Loucy (cell line): ENCODE measurements around the gene SHC3.

ENCODE experiments used
- EZH2phosphoT487 ChIP-seq: fragments of 200-600 bp; IDR thresholded peaks from 2 replicates; pipeline ENCODE4 v1.6.1; 2018; ENCODE audit warnings: antibody characterized with exemption, mild to moderate bottlenecking, moderate library complexity, borderline replicate concordance
- TF ChIP-seq, protein P1 (sequence below): fragments of 200-600 bp; sonication (generic); conservative IDR thresholded peaks from 2 replicates; pipeline ENCODE4 v1.5.1; 2014; ENCODE audit warnings: mild to moderate bottlenecking, antibody characterized with exemption, low read length

DNA sequence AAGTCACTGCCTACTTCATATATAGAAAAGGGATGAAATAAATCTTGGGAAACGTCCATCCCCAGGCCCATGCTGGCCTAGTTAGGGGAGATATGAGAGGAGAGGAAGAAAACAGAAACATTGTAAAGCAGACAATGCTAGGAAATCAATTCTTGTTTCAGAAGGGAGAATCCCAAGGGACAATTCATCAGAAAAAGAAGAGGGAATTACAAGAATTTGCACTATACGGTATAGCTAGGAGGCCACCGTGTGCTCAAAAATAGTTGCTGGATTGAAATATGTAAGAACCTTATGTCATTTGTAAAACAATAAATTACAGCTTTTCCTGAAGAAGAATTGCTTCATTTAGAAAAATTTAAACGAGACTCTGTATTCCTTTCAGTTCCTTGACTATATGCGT, 8.3 kb upstream of the SHC3 start:
- TF ChIP-seq, protein P1, sequence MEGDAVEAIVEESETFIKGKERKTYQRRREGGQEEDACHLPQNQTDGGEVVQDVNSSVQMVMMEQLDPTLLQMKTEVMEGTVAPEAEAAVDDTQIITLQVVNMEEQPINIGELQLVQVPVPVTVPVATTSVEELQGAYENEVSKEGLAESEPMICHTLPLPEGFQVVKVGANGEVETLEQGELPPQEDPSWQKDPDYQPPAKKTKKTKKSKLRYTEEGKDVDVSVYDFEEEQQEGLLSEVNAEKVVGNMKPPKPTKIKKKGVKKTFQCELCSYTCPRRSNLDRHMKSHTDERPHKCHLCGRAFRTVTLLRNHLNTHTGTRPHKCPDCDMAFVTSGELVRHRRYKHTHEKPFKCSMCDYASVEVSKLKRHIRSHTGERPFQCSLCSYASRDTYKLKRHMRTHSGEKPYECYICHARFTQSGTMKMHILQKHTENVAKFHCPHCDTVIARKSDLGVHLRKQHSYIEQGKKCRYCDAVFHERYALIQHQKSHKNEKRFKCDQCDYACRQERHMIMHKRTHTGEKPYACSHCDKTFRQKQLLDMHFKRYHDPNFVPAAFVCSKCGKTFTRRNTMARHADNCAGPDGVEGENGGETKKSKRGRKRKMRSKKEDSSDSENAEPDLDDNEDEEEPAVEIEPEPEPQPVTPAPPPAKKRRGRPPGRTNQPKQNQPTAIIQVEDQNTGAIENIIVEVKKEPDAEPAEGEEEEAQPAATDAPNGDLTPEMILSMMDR: no peak
- TF ChIP-seq EZH2phosphoT487: no peak
